ENCODE results near the gene RCVRN. TPM values are rescaled to one million over a fixed set of nuclear protein-coding genes. Genes with fewer than 3 reads are reported as not detected.

The RCVRN gene
- total RNA-seq, 1 experiment from 2014 or later: not detected

DNA sequence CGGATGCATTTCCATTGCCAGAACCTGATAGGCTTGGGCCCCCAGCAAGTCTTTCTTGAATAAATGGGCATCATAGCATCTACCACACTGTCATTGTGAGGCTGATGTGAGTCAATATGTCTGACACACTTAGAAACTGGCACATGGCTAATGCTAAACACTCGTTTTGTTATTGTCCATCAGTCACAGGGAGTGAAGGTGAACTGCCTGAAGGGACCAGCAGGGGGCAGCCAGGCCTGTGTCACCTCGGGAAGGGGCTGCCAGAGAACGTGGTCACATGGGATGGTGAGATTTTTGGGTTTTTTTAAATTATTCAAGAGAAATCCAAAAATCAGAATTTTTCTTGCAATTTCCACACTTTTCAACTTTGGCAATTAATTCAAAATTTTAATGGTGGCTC, 831 bp upstream of the RCVRN start:
- H2AFZ ChIP-seq (ENCODE audit: low read length): no peak overlapping the region
- DNase-seq: peak; percentile 79
- H3K18ac ChIP-seq (ENCODE audit: insufficient read length, low read depth, low read length): no peak overlapping the region
- no peak overlapping the region for H3T11ph ChIP-seq (ENCODE audit: low read length)
- no peak overlapping the region for H3K4ac ChIP-seq (ENCODE audit: low read depth, low read length)
- H3K4me2 ChIP-seq (ENCODE audit: insufficient read depth, insufficient read length, low read length): no peak overlapping the region
- no peaks in the 10 kb centered on the region for H4K20me1 ChIP-seq (ENCODE audit: control insufficient read depth, insufficient read depth, insufficient read length)
- no peak overlapping the region for H4K8ac ChIP-seq (replicated peaks; ENCODE audit: insufficient read length, low read depth, low read length)
- no peaks in the 10 kb centered on the region for H3K23me2 ChIP-seq (ENCODE audit: insufficient read length, low read depth, low read length, poor library complexity, severe bottlenecking)
- H3K27me3 ChIP-seq (ENCODE audit: insufficient read depth, low read length): no peaks in the 10 kb centered on the region
- Mint-ChIP-seq H3K9me3 (peaks cover 0 to 2% of the 10 kb centered on the region in 2 experiments; a peak in 2 of 5 replicates), H3K4me1 (peaks cover 14 to 38% of the 10 kb centered on the region in 2 experiments), H3K36me3 (ENCODE audit: insufficient read depth in 1 of 3, low read depth in 3 of 3) (no peaks in the 10 kb centered on the region; a peak in 1 of 7 replicates), H3K4me3 (no peak overlapping the region), H3K27ac (no peak overlapping the region), H3K27me3 (ENCODE audit: low read depth) (peaks cover 8% of the 10 kb centered on the region; the same call in 1 of the 2 replicates)
- H3K9me3 ChIP-seq (ENCODE audit: control insufficient read depth, low read depth, low read length): no peaks in the 10 kb centered on the region
- H2BK12ac ChIP-seq (ENCODE audit: insufficient read length, low read depth, low read length): no peak overlapping the region
- H2BK120ac ChIP-seq (ENCODE audit: low read depth, low read length, poor library complexity, severe bottlenecking): no peak overlapping the region
- H3K79me1 ChIP-seq (ENCODE audit: insufficient read depth, low read depth, low read length, poor library complexity, severe bottlenecking): no peaks in the 10 kb centered on the region
- H3K14ac ChIP-seq (ENCODE audit: insufficient read depth, low read length): no peak overlapping the region
- H2BK5ac ChIP-seq (ENCODE audit: insufficient read length, low read length): no peak overlapping the region
- no peak overlapping the region for H4K5ac ChIP-seq (ENCODE audit: insufficient read length, low read depth, low read length)
- TF ChIP-seq, protein P1, sequence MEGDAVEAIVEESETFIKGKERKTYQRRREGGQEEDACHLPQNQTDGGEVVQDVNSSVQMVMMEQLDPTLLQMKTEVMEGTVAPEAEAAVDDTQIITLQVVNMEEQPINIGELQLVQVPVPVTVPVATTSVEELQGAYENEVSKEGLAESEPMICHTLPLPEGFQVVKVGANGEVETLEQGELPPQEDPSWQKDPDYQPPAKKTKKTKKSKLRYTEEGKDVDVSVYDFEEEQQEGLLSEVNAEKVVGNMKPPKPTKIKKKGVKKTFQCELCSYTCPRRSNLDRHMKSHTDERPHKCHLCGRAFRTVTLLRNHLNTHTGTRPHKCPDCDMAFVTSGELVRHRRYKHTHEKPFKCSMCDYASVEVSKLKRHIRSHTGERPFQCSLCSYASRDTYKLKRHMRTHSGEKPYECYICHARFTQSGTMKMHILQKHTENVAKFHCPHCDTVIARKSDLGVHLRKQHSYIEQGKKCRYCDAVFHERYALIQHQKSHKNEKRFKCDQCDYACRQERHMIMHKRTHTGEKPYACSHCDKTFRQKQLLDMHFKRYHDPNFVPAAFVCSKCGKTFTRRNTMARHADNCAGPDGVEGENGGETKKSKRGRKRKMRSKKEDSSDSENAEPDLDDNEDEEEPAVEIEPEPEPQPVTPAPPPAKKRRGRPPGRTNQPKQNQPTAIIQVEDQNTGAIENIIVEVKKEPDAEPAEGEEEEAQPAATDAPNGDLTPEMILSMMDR (conservative IDR thresholded peaks at IDR 0.05): peak; percentile 82
- no peak overlapping the region for H4K91ac ChIP-seq (ENCODE audit: insufficient read length, low read depth, low read length)
- no peak overlapping the region for H2AK5ac ChIP-seq (ENCODE audit: insufficient read length, low read length)
- no peak overlapping the region for H3K27ac ChIP-seq (ENCODE audit: insufficient read length, low read depth, low read length)
- no peak overlapping the region for H2BK20ac ChIP-seq (ENCODE audit: low read depth, low read length, poor library complexity, severe bottlenecking)
- H3K9ac ChIP-seq (ENCODE audit: extremely low read depth, insufficient read length, low read length): no peak overlapping the region
- H3K4me1 ChIP-seq (ENCODE audit: insufficient read depth, low read length): no peaks in the 10 kb centered on the region; the same call in 1 of the 2 replicates
- H2BK15ac ChIP-seq (ENCODE audit: low read depth, low read length): no peak overlapping the region
- WGBS (ENCODE audit: extremely low coverage, insufficient read length, low lambda C conversion rate): no CpG with 5 or more reads among the region's 4 CpGs
- no peaks in the 10 kb centered on the region for H3K79me2 ChIP-seq (ENCODE audit: insufficient read depth, low read length)
- H3K56ac ChIP-seq (ENCODE audit: insufficient read length, low read depth, low read length): no peak overlapping the region
- no peak overlapping the region for H3K23ac ChIP-seq (ENCODE audit: insufficient read length, low read depth, low read length)

Measured in H9 (cell line).